Fibroblast of skin of scalp (primary cell): ENCODE measurements around the gene LRIT2.
"Not testable (repeated sequence)": the region's sequence is repeated elsewhere in the genome, so short reads cannot be mapped to it uniquely, and the experiment has no call there.

ENCODE experiments used
- DNase-seq: peaks from one replicate; pipeline ENCODE4 v3.0.0-alpha.2; 2013

The LRIT2 gene

DNA sequence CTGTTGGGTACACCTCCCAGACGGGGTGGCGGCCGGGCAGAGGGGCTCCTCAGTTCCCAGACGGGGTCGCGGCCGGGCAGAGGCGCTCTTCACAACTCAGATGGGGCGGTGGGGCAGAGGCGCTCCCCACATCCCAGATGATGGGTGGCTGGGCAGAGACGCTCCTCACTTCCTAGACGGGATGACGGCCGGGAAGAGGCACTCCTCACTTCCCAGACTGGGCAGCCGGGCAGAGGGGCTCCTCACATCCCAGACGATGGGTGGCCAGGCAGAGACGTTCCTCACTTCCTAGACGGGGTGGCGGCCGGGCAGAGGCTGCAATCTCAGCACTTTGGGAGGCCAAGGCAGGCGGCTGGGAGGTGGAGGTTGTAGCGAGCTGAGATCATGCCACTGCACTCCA, 45.0 kb downstream of the LRIT2 start:
- not testable (repeated sequence) for DNase-seq

DNA sequence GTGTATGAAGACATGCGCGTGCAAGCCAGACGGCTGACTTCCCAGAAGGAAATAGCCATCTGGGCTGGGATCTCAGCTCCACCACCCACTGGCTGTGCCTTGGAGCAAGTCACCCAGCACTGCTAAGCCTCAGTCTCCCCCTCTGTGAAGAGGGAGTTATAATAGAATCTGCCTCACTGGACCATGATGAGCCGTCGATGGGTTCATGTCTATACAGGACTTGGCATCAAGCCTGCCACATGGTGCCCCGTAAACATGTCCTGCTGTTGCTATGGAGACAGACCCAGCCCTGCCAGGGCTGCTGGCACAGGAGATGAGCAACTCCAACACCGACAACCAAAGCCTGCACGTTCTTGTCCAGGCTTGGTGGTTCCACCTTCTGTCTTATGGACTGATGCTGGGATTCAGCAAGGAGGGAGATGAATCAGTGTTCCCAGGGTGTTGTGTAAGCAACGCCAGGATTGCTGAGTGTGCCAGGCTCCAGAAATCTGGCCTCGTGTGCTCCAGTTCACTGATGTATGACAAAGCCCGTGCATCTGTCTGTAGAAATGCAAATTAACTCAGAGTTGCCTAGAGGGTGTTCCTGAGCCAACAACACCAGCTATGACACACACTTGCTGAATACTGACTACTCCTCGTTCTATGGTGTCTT, 46.2 kb downstream of the LRIT2 start:
- DNase-seq, result no peak

DNA sequence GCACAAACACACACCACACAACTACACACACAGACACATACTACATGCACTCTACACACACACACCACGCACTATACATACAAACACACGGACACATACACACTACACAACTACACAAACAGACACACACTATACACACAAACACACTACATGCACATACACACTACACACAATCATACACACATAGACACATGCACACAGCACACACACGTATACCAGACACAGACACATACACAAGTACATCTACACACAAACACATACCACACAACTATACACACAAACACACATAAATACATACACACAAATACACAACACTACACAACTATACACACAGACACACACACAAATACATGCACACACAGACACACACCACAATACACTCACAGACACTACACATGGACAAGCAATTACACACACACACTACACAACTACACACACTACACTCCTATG, 47.2 kb downstream of the LRIT2 start:
- no peak for DNase-seq

DNA sequence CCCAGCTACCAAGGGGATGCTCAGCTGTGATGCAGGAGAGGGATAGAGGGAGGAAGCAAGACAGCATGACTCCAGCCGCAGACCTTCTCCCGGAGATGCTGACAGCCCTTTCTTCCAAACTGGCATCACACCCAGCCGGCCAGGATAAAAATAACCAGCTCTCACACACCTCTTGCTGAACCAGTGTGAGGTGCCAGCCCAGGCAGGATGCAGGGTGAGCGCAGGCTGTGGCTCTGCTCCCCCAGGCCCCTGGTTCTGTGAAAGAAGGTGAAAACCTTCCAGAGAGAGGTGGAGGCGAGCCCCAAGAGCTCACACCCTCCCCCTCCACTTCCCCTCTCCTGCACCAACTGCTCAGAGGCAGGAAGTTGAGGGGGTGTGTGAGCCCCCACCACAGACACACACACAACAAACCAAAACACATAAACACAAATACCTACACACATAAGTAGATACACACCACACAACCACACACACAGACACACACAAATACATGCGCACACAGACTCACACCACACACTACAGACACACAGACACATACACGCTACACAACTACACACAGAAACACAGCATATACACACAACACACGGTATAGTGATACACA, 47.7 kb downstream of the LRIT2 start:
- no peak for DNase-seq

DNA sequence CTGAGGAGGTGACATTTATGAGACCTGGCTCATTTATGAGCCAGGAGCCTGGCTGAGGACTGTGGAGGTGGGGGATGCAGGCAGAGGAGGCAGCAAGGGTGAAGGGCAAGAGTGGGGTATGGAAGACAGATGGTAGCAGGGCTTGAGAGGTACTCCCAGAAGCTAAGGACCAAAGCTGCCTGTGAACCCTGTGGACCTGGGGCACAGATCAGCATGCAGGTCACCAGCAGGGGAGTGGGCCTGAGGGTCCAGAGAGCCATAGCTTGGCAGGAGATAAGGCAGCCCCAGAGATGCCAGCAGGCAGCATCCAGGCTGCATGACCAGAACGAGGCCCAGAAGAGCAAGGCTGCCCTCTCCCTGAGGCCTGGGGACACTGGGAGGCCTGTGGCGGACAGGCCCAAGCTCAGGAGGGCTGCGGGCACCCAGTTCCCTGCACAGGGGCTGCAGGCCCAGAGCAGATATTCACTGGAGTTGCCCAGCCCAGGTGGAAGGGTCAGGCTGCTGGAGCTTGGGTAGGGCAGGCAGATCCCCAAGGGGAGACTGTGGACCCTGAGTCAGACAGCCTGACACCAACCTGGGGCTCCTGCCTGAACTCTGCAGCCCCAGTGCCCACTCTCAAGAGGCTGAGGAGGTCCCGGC, 48.4 kb downstream of the LRIT2 start:
- no peak for DNase-seq

DNA sequence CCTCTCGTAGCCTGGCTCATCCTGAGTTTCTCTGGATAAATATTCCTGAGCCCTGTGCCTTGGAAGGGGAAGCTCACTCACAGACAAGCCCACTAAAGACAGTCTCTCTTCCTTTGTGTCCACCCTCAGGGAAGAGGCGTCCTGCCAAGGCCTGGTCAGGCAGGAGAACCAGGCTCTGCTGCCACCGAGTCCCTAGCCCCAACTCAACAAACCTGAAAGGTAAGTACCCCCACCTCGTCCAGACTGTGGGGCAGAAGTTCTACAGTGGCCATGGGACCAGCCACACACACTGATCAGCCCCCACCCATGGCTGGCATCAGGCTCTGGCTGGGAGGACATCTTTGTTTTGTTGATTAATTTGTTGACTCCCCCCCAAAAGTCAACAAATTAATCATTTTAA, 49.0 kb downstream of the LRIT2 start:
- DNase-seq, result no peak

DNA sequence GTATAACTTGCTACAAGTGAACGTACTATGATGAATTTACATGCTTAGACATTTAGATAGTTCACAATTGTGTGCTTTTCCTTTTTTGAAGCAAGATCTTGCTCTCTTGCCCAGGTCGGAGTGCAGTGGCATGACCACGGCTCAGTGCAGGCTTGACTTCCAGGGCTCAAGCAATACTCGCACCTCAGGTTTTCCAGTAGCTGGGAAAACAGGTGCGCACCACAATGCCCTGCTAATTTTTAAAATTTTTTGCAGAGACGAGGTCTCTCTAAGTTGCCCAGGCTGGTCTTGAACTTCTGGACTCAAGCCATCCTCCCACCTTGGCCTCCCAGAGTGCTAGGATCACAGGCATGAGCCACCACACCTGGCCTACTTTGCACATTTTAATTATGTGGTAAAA, 49.9 kb downstream of the LRIT2 start:
- DNase-seq, result no peak

DNA sequence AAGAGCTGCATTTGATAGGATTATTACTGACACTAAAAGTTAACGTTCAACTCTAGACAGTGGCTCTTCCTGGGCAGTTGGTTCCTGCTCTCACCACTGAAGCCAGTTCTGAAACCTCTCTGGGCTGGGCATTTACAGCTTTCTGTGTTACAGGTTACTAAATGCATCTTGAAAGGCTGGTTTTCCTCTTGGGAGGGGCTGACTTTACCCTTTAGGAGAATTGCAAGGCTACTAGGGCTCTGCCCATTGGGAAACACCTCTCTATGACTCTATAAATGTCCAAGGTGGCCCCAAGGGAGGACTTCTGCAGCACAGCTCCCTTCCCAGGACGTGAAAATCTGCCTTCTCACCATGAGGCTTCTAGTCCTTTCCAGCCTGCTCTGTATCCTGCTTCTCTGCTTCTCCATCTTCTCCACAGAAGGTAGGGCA, 51.8 kb downstream of the LRIT2 start, which contains the start of gene GPR15LG:
Gene GPR15LG (plus strand): TSS at position 301 of the 429 bp plus-strand sequence. CDS start 51 bp downstream, at position 352.
- DNase-seq, result no peak

DNA sequence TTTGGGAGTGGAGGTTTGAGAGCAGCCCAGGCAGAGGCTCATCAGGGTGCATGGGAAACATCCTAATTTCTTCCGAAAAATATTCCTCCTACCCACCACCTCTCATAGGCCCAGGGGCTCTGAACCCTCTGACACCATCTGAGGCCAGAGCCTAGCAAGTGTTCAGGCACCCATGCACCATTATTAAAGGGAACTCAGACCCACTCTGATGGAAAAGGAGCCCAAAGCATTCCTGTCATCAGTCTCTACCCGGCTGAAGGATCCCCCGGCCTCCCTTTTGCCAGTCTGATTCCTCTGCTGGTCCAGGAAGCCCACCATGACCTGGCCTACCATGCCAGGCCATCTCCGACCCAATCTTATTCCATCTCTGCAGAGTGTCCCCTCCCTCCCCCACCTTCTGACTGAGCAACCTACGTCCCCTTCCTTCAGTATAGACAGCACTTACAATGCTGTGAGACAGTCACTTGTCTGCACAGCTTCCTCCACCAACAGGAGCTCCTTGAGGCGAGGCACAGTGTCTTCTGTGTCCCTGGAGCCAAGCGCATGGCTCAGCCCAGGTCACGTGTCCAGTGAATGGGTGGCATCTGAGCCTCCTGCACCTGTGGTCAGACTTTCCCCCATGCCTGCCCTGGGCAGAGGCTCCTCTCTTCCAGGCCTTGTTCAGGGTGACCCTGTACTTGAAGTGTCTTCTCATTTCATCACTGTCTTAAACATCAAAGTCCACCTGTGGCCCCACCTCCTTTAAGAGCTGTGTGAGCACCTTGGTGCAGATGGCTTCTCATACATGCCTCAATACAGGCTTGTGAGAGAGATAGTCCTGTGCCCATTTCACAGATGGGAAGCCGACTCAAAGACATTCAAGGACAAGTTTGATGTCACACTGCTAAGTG, 52.6 kb downstream of the LRIT2 start:
- no peak for DNase-seq

DNA sequence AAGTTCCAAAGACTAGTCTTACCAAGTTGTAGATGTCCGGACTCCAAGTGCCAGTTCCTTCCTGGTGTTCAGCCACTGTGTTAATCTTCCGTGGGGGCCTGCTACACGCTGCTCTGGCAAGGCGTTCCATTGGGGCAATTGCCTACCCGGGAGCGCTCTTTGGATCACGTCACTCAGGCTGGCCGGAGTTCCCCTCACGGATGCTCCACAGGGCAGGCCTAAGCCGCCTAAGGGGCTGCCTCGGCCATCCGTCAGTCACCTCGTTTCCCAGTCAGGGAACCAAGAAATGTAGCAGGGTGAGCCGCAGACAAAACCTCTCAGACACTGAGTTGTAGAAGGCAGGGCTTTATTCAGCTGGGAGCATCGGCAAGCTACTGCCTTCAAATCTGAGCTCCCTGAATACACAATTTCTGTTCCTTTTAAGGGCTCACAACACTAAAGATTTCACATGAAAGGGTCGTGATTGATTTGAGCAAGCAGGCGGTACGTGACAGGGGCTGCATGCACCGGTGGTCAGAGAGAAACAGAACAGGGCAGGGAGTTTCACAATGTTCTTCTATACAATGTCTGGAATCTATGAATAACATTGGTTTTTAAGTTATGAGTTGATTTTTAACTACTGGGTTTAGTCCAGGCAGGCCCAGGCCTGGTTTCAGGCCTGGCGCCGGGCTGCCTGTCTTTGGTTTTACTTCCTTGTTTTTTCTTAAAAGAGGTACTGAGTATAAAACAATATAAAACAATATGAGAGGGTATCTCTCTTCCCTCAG, 53.5 kb downstream of the LRIT2 start:
- not testable (repeated sequence) for DNase-seq

DNA sequence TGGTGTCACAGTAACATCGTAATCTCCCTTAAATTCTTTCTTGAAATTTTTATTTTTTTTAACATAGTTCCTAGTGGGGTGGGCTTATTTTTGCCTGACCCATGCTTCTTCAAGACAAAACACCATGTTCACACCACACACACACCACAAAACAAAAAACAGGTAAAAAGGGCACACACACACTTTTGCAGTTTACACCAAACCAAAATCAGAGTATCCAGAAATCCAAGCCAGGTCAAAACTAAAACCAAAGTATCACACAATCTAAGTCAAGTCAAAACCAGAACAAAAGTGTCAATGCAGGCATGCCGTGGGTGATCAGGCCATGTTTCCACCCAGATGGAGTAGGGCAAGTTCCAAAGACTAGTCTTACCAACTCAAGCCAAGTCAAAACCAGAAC, 54.1 kb downstream of the LRIT2 start:
- not testable (repeated sequence) for DNase-seq
